ENCODE results near the gene MYH9.

MYH9 gene

GRCh38 chr22:36374603-36375024 lies 13.2 kb downstream of the MYH9 start:
- H3K4me1 Mint-ChIP-seq (ENCODE audit: low read depth in 2 of 2) = peaks cover 86 to 87% of the 10 kb centered on the region in 2 donors
- peak overlapping the region; percentile 94 to 97 for H3K27ac Mint-ChIP-seq
- H3K4me3 Mint-ChIP-seq = peak overlapping the region; percentile 66 to 90
- ATAC-seq (replicated peaks) (no peak), DNase-seq (no peak)
- H3K27me3 Mint-ChIP-seq = no peaks in the 10 kb centered on the region
- no peaks in the 10 kb centered on the region for H3K9me3 Mint-ChIP-seq
- peaks cover 88% of the 10 kb centered on the region for H3K36me3 Mint-ChIP-seq (ENCODE audit: insufficient read depth)

- Mint-ChIP-seq H3K9me3 (no peaks in the 10 kb centered on the region), H3K36me3 (ENCODE audit: insufficient read depth) (peaks cover 88% of the 10 kb centered on the region), H3K27me3 (no peaks in the 10 kb centered on the region), H3K27ac (peak overlapping the region; percentile 94 to 97), H3K4me3 (peak overlapping the region; percentile 86 to 90), H3K4me1 (ENCODE audit: low read depth in 2 of 2) (peaks cover 86 to 88% of the 10 kb centered on the region in 2 donors)
- ATAC-seq (replicated peaks) = no peak
- no peak for DNase-seq
Measured at GRCh38 chr22:36373258-36373579, 14.5 kb downstream of the MYH9 start.

- peak overlapping the region; percentile 94 to 97 for H3K27ac Mint-ChIP-seq
- no peak for ATAC-seq (replicated peaks)
- peaks cover 86 to 88% of the 10 kb centered on the region in 2 donors for H3K4me1 Mint-ChIP-seq (ENCODE audit: low read depth in 2 of 2)
- H3K9me3 Mint-ChIP-seq = no peaks in the 10 kb centered on the region
- peaks cover 87% of the 10 kb centered on the region for H3K36me3 Mint-ChIP-seq (ENCODE audit: insufficient read depth)
- no peaks in the 10 kb centered on the region for H3K27me3 Mint-ChIP-seq
- H3K4me3 Mint-ChIP-seq = peak overlapping the region; percentile 86 to 90
- DNase-seq = no peak
Measured at GRCh38 chr22:36371920-36372319, 15.8 kb downstream of the MYH9 start.

DNA sequence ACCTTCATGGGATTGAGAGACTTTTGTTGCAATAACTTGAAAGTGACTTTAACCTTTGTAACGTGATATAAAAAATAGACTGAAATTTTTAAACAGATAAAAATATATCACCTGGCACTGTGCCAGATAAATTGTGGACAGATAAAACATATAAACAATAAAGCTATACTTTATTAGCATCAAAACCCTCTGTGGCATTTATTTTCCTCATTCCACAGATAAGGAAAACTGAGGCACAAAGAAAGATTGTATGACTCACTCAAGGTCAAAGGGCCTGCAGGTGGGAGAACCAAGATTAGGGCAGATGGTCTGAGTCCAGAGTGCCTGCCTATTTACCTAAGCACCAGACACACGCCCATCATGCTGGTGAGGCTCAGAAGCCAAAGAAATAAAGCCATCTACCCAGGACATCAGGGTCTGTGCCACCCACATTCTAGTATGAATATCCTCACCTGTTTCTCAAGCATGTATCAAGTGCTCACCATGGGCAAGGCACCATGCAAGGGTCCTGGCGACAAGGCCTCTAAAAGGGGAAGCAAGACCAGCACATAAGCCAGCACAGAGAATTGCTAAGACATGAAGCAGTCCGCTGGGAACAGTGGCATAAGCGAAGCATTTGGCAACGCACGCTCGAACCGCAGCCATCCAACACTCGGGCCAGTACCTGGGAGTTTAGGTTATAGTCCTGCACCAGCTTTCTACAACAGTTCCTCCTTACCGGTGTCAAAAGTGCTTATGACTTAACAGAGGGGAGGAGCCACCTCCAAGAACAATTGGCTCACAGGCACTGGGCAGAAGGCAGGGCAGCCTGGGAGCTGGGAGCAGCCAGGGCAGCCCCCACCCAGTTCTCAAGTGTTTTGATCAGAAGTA lies 17.6 kb downstream of the MYH9 start:
- DNase-seq (no peak), ATAC-seq (replicated peaks) (peak; percentile 23)
- peak overlapping the region; percentile 94 to 97 for H3K27ac Mint-ChIP-seq
- peaks cover 84 to 92% of the 10 kb centered on the region in 2 donors for H3K4me1 Mint-ChIP-seq (ENCODE audit: low read depth in 2 of 2)
- H3K4me3 Mint-ChIP-seq = peak overlapping the region; percentile 86 to 90
- peaks cover 91% of the 10 kb centered on the region for H3K36me3 Mint-ChIP-seq (ENCODE audit: insufficient read depth)
- H3K27me3 Mint-ChIP-seq = no peaks in the 10 kb centered on the region
- no peaks in the 10 kb centered on the region for H3K9me3 Mint-ChIP-seq

DNA sequence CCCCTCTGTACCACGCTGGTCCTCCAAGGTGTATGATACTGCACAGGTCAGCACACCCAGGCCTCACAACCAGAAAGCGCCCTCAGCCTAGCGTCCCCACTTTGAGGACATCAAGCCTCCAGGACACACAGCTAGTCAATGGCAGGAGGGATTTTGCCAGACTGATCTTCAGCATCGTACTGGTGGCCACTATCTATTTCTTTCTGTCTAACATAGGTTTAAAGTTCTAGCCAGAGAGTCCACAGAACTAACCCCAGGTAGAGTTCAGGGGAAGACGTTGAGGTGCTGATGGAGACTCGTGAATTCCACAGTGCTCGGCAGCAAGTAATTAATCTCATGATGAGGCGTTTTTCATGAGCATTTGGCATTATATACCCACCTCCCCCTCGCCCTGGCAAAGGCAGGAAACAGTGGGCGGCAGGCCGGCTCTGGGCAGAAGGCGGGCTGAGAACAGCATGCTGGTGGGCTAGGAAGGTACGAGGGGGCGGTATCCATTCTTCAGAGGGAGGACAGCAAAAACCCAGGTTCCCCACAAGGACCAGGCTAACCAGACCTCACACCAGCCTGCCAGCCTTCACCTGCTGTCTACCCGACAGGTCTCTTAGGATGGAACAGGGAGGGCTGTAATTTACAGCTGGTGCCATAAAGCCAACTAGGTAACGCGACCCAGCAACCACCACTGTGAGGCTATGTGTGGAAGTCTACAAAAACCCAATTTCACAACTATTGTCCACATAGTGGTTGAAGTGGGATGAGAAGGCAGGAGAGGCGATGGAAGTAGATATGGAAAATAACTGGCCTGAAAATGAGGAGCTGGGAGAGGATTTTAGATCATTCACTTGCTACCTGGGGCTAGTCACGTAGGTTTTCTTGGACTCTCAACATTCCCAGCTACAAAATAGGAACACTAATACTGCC lies 18.5 kb downstream of the MYH9 start:
- Mint-ChIP-seq H3K27me3 (no peaks in the 10 kb centered on the region), H3K4me3 (peak overlapping the region; percentile 86 to 90), H3K27ac (peak overlapping the region; percentile 94 to 97), H3K9me3 (no peaks in the 10 kb centered on the region), H3K4me1 (ENCODE audit: low read depth in 2 of 2) (peaks cover 85 to 94% of the 10 kb centered on the region in 2 donors), H3K36me3 (ENCODE audit: insufficient read depth) (peaks cover 93% of the 10 kb centered on the region)
- DNase-seq = no peak
- peak; percentile 2 for ATAC-seq (replicated peaks)

- DNase-seq = no peak
- Mint-ChIP-seq H3K27ac (peak overlapping the region; percentile 94 to 97), H3K36me3 (ENCODE audit: insufficient read depth) (peaks cover 90% of the 10 kb centered on the region), H3K4me1 (ENCODE audit: low read depth in 2 of 2) (peaks cover 86 to 94% of the 10 kb centered on the region in 2 donors), H3K9me3 (no peaks in the 10 kb centered on the region), H3K27me3 (no peaks in the 10 kb centered on the region), H3K4me3 (peak overlapping the region; percentile 86 to 90)
- ATAC-seq (replicated peaks) = peak; percentile 6
Measured at GRCh38 chr22:36368359-36368983, 19.3 kb downstream of the MYH9 start.

DNA sequence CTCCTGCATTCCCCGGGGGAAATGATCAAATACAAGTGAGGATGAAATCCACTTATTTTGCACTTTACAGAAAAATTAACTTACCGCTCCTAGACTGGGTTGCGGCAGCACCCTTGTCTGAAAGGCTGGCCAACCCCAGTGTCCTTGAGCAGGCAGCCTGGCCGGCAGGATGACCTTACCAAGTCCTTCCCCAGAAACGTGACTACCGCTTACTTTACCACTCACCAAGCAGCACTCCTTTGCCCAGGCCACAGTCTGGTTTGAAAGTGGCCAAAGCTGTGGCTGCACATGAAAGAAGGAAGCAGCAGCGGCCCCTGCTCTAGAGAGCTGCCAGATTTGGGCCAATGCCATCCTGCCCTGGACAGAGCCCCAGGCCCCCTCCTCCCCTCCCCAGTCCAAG lies 20.3 kb downstream of the MYH9 start:
- peak overlapping the region; percentile 86 to 90 for H3K4me3 Mint-ChIP-seq
- peak overlapping the region; percentile 94 to 97 for H3K27ac Mint-ChIP-seq
- ATAC-seq (replicated peaks) (no peak), DNase-seq (no peak)
- peaks cover 86 to 93% of the 10 kb centered on the region in 2 donors for H3K4me1 Mint-ChIP-seq (ENCODE audit: low read depth in 2 of 2)
- H3K36me3 Mint-ChIP-seq (ENCODE audit: insufficient read depth) = peaks cover 90% of the 10 kb centered on the region
- H3K9me3 Mint-ChIP-seq = no peaks in the 10 kb centered on the region
- no peaks in the 10 kb centered on the region for H3K27me3 Mint-ChIP-seq

GRCh38 chr22:36367066-36367465 lies 20.7 kb downstream of the MYH9 start:
- Mint-ChIP-seq H3K36me3 (ENCODE audit: insufficient read depth) (peaks cover 90% of the 10 kb centered on the region), H3K4me1 (ENCODE audit: low read depth in 2 of 2) (peaks cover 86 to 91% of the 10 kb centered on the region in 2 donors), H3K4me3 (peak overlapping the region; percentile 86 to 90), H3K9me3 (no peaks in the 10 kb centered on the region), H3K27me3 (no peaks in the 10 kb centered on the region), H3K27ac (peak overlapping the region; percentile 94 to 97)
- ATAC-seq (replicated peaks) = no peak
- DNase-seq = no peak

DNA sequence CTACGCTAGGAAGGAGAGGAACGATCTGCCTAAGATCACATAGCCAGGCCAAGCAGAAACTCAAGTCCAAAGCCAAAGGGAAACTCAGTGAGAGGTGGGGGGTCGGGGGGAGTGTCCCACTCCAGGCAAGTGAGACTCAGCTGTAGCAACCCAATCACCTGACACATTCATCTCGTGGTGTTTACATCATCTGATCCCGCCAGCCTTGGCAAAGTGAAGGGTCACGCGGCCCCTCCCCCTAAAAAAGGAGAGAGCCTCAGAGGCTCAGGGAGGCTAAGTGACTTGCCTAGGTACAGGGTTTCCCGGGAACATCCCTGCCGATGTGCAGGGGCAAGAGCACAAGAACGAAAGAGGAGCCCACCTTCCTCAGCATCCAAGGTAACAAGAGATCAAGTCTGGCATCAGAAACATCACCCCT lies 21.5 kb downstream of the MYH9 start:
- Mint-ChIP-seq H3K36me3 (ENCODE audit: insufficient read depth) (peaks cover 88% of the 10 kb centered on the region), H3K9me3 (no peaks in the 10 kb centered on the region), H3K4me3 (peak overlapping the region; percentile 86 to 90), H3K27ac (peak overlapping the region; percentile 94 to 97), H3K4me1 (ENCODE audit: low read depth in 2 of 2) (peaks cover 88 to 91% of the 10 kb centered on the region in 2 donors), H3K27me3 (no peaks in the 10 kb centered on the region)
- no peak for DNase-seq
- no peak for ATAC-seq (replicated peaks)

GRCh38 chr22:36365020-36365411 lies 22.8 kb downstream of the MYH9 start:
- H3K27me3 Mint-ChIP-seq = no peaks in the 10 kb centered on the region
- DNase-seq (peak; percentile 86 to 88 (median 88)), ATAC-seq (replicated peaks) (peak; percentile 89)
- H3K9me3 Mint-ChIP-seq = no peaks in the 10 kb centered on the region
- peak overlapping the region; percentile 94 to 97 for H3K27ac Mint-ChIP-seq
- H3K4me1 Mint-ChIP-seq (ENCODE audit: low read depth in 2 of 2) = peaks cover 89 to 91% of the 10 kb centered on the region in 2 donors
- peaks cover 90% of the 10 kb centered on the region for H3K36me3 Mint-ChIP-seq (ENCODE audit: insufficient read depth)
- H3K4me3 Mint-ChIP-seq = peak overlapping the region; percentile 67 to 83

DNA sequence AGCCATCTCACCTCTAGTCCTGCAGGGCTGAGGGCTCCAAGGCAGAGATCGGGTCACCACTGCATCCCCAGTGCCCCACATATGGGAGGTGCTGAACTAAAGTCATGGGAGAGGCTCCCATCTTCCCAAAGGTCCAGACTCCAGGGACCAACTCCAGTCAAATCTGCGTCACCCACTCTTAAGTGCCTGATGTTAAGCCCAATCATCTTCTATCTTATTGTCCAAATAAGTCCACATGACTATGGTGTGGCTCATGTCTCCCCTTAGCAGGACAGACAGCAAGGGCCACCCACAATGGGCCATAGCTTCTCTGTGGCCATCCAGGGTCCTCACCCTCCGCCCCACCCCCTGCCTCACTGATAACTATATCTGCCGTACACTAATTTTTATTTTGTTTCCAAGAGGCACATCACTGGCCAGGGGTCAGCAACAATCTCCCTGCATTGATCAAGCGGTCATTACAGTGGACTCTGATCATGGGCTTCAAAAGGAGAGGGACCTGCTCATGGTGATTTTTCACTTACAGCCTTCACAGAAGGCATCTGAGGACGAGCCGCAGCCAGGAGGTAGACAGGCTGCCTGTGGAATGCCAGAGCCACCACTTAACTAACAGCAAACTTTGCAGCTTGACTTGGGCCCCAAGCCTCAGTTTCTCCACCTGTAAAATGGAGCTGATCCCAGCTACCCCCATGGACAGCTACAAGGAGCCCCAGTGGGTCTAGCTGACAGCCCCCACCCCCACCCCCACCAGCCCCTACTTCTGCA lies 23.3 kb downstream of the MYH9 start:
- Mint-ChIP-seq H3K4me3 (peak overlapping the region; percentile 67 to 83), H3K9me3 (no peaks in the 10 kb centered on the region), H3K27me3 (no peaks in the 10 kb centered on the region), H3K27ac (peak overlapping the region; percentile 94 to 97), H3K4me1 (ENCODE audit: low read depth in 2 of 2) (peaks cover 89 to 91% of the 10 kb centered on the region in 2 donors), H3K36me3 (ENCODE audit: insufficient read depth) (peaks cover 88% of the 10 kb centered on the region)
- no peak for DNase-seq
- ATAC-seq (replicated peaks) = no peak

DNA sequence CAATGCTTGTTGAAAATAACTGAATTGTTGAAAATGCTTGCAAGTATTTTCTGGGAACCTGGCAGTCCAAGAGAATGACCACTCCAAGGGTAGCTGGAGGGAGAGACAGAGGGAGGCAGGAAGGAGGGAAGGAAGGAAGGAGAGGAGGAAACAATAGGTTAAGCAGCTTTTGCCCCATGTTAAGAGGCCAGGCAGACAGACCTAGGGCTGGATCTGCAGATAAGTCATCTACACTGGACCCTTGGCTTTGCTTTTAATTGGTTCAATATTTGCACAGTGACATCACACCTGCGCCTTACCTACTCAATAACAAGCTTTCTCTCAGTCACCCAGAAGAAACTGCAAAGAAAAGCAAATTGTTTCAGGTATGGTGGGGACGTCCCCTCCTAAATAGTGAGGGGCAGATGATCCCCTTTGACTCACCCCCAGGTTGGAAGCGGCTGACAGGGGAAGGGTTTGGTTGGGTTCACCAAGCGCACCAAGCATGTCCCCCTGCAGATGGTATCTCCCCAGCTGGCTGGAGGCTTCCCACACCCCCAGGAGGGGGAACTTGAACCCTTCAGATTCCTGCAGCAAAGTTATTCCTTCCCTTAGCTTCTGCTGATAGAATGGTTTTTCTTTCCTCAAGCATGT lies 24.3 kb downstream of the MYH9 start:
- no peak for DNase-seq
- Mint-ChIP-seq H3K4me3 (peak overlapping the region; percentile 67 to 83), H3K27me3 (no peaks in the 10 kb centered on the region), H3K4me1 (ENCODE audit: low read depth in 2 of 2) (peaks cover 91 to 93% of the 10 kb centered on the region in 2 donors), H3K36me3 (ENCODE audit: insufficient read depth) (peaks cover 88% of the 10 kb centered on the region), H3K27ac (peak overlapping the region; percentile 94 to 97), H3K9me3 (no peaks in the 10 kb centered on the region)
- ATAC-seq (replicated peaks) = no peak

All from effector memory CD8-positive, alpha-beta T cell (primary cell).